Endodermal cell (in vitro differentiated cells): ENCODE measurements around the gene ATP10D. TPM values are rescaled to one million over a fixed set of nuclear protein-coding genes. Genes with fewer than 3 reads are reported as not detected.
"Not testable (repeated sequence)": the region's sequence is repeated elsewhere in the genome, so short reads cannot be mapped to it uniquely, and the experiment has no call there.

Source experiments
- DNase-seq: peaks from one replicate; pipeline ENCODE4 v3.0.0-alpha.2; 2017
- H3K27ac ChIP-seq: 2 replicates; pipeline ENCODE4 v1.5.1; 2013; ENCODE audit warnings: mild to moderate bottlenecking, low read depth, low read length, moderate library complexity
- H3K27me3 ChIP-seq: 2 replicates; pipeline ENCODE4 v1.6.1; 2013; ENCODE audit warnings: mild to moderate bottlenecking, low read length, moderate library complexity; ENCODE audit not compliant: insufficient read depth, control insufficient read depth, poor library complexity, severe bottlenecking
- H3K36me3 ChIP-seq: 2 replicates; pipeline ENCODE4 v1.7.0; 2013; ENCODE audit warnings: mild to moderate bottlenecking, low read length, moderate library complexity; ENCODE audit not compliant: control insufficient read depth, insufficient read depth
- H3K4me1 ChIP-seq: one replicate; pipeline ENCODE4 v1.7.0; 2013; ENCODE audit warnings: low read length; ENCODE audit not compliant: control insufficient read depth, insufficient read depth
- H3K4me3 ChIP-seq: 2 replicates; pipeline ENCODE4 v1.5.1; 2013; ENCODE audit warnings: mild to moderate bottlenecking, low read length, moderate library complexity
- H3K9ac ChIP-seq: 2 replicates; pipeline ENCODE4 v1.6.1; 2013; ENCODE audit warnings: mild to moderate bottlenecking, low read length, moderate library complexity; ENCODE audit not compliant: poor library complexity, severe bottlenecking; ENCODE audit errors: extremely low read depth
- H3K9me3 ChIP-seq: 2 replicates; pipeline ENCODE4 v1.6.1; 2013; ENCODE audit warnings: mild to moderate bottlenecking, low read length, moderate library complexity; ENCODE audit not compliant: control insufficient read depth
- H3K27ac Mint-ChIP-seq: 2 replicates; pipeline ENCODE4 v1.8.0; 2020; ENCODE audit warnings: mixed read lengths
- H3K27me3 Mint-ChIP-seq: 2 replicates; pipeline ENCODE4 v1.8.0; 2021; ENCODE audit warnings: mild to moderate bottlenecking, mixed read lengths; ENCODE audit not compliant: insufficient read depth
- H3K36me3 Mint-ChIP-seq: 2 replicates; pipeline ENCODE4 v1.8.0; 2020; ENCODE audit warnings: low read depth, mixed read lengths
- H3K4me1 Mint-ChIP-seq: 2 replicates; pipeline ENCODE4 v1.8.0; 2020; ENCODE audit warnings: mixed read lengths
- H3K4me3 Mint-ChIP-seq: 2 replicates; pipeline ENCODE4 v1.8.0; 2020; ENCODE audit warnings: mild to moderate bottlenecking, moderate library complexity, mixed read lengths
- H3K9me3 Mint-ChIP-seq: 2 replicates; pipeline ENCODE4 v1.8.0; 2020; ENCODE audit warnings: mild to moderate bottlenecking, mixed read lengths
- CTCF ChIP-seq: fragments of 200-600 bp; sonication (generic); conservative IDR thresholded peaks from 2 replicates; pipeline ENCODE4 v1.5.0; 2021; ENCODE audit warnings: antibody characterized with exemption, mild to moderate bottlenecking
- WGBS, 2 experiments: methylation state at CpG; one replicate each; pipeline versions ENCODE4 v1.1.5 to v1.1.7; 2013; ENCODE audit warnings: missing lambda C conversion rate in 2 of 2, mixed read lengths in 1 of 2; ENCODE audit not compliant: insufficient coverage in 1 of 2, insufficient read length in 1 of 2; 5-methylcytosine and 5-hydroxymethylcytosine counted together
- total RNA-seq, 2 donors: library from RNA; stranded (reverse); fragmentation: NEBNext Ultra II Directional in 1 of 2; extraction: Animal tissue kit (Norgen Biotek cat#: 25700) in 1 of 2; gene quantifications; 2 replicates in 1 of 2; 3 replicates in 1 of 2; pipeline ENCODE4 v1.2.1, GENCODE V29; 2021

Gene ATP10D
- total RNA-seq, 2 donors from 2014 or later: 0.27 to 1.1 TPM

GRCh38 chr4:47553329-47554125, 68.5 kb downstream of the ATP10D start:
- peaks cover 2% of the 10 kb centered on the region for H3K27me3 Mint-ChIP-seq
- Histone ChIP-seq H3K4me3 (no peak overlapping the region), H3K9ac (no peak overlapping the region), H3K27ac (no peak overlapping the region), H3K9me3 (no peaks in the 10 kb centered on the region), H3K27me3 (no peaks in the 10 kb centered on the region), H3K36me3 (no peaks in the 10 kb centered on the region), H3K4me1 (no peaks in the 10 kb centered on the region)
- H3K36me3 Mint-ChIP-seq: no peaks in the 10 kb centered on the region
- H3K27ac Mint-ChIP-seq: no peak overlapping the region
- no peaks in the 10 kb centered on the region for H3K9me3 Mint-ChIP-seq
- TF ChIP-seq CTCF: no peak
- 100% methylated on average over 2 of the region's 2 CpGs; no CpG with 5 or more reads in 1 of the 2 experiments for WGBS, 2 experiments
- no peaks in the 10 kb centered on the region for H3K4me1 Mint-ChIP-seq
- H3K4me3 Mint-ChIP-seq: no peak overlapping the region
- no peak for DNase-seq

GRCh38 chr4:47555920-47556319, 70.8 kb downstream of the ATP10D start:
- H3K27me3 Mint-ChIP-seq, H3K27ac Mint-ChIP-seq: not testable (repeated sequence)

DNA sequence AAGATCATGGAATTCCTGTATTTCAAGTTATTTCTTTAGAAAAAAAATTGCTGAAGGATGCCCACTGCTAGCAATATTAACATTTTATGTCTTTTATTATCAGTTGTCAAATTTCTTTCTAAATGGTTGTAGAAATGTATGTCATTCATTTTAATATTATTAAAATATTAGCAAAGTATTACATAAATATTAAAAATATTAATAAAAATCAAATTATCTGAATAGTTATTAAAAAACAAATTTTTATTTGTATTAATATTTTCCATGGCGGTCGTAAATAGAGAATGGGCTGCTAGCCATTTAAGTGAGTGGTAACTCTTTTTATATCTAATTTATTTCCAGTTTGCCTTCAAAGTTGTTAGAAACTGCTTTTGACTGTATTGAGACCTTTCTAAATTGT, 72.2 kb downstream of the ATP10D start:
- DNase-seq: no peak
- Mint-ChIP-seq H3K4me3 (no peak overlapping the region), H3K9me3 (no peaks in the 10 kb centered on the region), H3K36me3 (no peaks in the 10 kb centered on the region), H3K27me3 (no peaks in the 10 kb centered on the region), H3K4me1 (no peaks in the 10 kb centered on the region), H3K27ac (no peak overlapping the region)
- Histone ChIP-seq H3K9ac (no peak overlapping the region), H3K4me3 (no peak overlapping the region), H3K36me3 (no peaks in the 10 kb centered on the region), H3K27ac (no peak overlapping the region), H3K27me3 (no peaks in the 10 kb centered on the region), H3K4me1 (no peaks in the 10 kb centered on the region), H3K9me3 (no peaks in the 10 kb centered on the region)
- 100% methylated on average over 2 of the region's 2 CpGs; no CpG with 5 or more reads in 1 of the 2 experiments for WGBS, 2 experiments
- TF ChIP-seq CTCF: no peak

More at GRCh38 chr4:47555920-47556319, 70.8 kb downstream of the ATP10D start:
- not testable (repeated sequence) for H3K36me3 ChIP-seq, H3K4me1 Mint-ChIP-seq, H3K4me3 ChIP-seq, DNase-seq, H3K9ac ChIP-seq, H3K9me3 ChIP-seq, H3K9me3 Mint-ChIP-seq, H3K4me1 ChIP-seq, H3K27ac ChIP-seq, H3K36me3 Mint-ChIP-seq, H3K4me3 Mint-ChIP-seq, H3K27me3 ChIP-seq
- WGBS, 2 experiments: 80 to 83% methylated on average over 2 to 3 of the region's 3 CpGs
